ENCODE data around the gene CFAP57. TPM values are rescaled to one million over a fixed set of nuclear protein-coding genes. Genes with fewer than 3 reads are reported as not detected.

The CFAP57 gene
- total RNA-seq, 1 experiment from 2014 or later = 0.44 TPM

DNA sequence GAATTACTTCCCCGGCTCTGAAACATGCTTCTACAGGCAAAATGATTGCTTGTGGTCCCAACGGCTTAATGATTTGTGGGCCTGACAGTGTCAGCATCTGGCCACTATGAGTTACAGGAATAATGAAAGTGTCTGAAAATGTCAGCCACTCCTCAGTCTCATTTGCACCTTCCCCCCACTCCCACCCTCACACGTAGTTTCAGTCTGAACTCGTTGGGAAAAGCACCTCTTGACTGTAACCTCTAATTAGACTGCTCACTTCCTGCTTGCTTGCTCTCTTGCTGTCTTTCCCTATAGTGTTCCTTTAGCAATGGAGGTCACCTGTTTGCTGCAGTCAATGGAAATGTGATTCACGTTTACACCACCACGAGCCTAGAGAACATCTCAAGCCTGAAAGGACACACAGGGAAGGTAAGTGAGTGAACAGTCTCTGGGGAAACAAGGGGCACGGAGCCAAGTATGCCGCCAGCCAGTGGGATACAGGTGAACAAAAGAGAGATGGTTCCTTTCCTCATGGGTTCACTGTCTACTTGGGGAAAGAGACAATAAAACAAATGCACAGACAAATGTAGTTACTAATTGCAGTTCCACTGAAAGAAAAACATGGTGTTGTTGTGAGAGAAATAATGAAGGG, 27.1 kb downstream of the CFAP57 start:
- no peak for DNase-seq (ENCODE audit: unreplicated experiment)
- Mint-ChIP-seq H3K4me3 (ENCODE audit: unreplicated experiment) (no peak overlapping the region), H3K27ac (ENCODE audit: low read depth, unreplicated experiment) (no peak overlapping the region), H3K4me1 (ENCODE audit: insufficient read depth, unreplicated experiment) (no peaks in the 10 kb centered on the region), H3K9me3 (ENCODE audit: unreplicated experiment) (peaks cover 6% of the 10 kb centered on the region), H3K27me3 (ENCODE audit: insufficient read depth, unreplicated experiment) (no peaks in the 10 kb centered on the region), H3K36me3 (ENCODE audit: insufficient read depth, unreplicated experiment) (no peaks in the 10 kb centered on the region)
- intact Hi-C loops (cut with micrococcal nuclease) = no loop called here
- CTCF ChIA-PET = no interaction called here
- POLR2A ChIA-PET = no interaction called here
- no TSS peak for BruUV-seq (replicated peaks)
- TF ChIP-seq, protein P1, sequence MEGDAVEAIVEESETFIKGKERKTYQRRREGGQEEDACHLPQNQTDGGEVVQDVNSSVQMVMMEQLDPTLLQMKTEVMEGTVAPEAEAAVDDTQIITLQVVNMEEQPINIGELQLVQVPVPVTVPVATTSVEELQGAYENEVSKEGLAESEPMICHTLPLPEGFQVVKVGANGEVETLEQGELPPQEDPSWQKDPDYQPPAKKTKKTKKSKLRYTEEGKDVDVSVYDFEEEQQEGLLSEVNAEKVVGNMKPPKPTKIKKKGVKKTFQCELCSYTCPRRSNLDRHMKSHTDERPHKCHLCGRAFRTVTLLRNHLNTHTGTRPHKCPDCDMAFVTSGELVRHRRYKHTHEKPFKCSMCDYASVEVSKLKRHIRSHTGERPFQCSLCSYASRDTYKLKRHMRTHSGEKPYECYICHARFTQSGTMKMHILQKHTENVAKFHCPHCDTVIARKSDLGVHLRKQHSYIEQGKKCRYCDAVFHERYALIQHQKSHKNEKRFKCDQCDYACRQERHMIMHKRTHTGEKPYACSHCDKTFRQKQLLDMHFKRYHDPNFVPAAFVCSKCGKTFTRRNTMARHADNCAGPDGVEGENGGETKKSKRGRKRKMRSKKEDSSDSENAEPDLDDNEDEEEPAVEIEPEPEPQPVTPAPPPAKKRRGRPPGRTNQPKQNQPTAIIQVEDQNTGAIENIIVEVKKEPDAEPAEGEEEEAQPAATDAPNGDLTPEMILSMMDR (IDR thresholded peaks at IDR 0.05; ENCODE audit: unreplicated experiment) = no peak

DNA sequence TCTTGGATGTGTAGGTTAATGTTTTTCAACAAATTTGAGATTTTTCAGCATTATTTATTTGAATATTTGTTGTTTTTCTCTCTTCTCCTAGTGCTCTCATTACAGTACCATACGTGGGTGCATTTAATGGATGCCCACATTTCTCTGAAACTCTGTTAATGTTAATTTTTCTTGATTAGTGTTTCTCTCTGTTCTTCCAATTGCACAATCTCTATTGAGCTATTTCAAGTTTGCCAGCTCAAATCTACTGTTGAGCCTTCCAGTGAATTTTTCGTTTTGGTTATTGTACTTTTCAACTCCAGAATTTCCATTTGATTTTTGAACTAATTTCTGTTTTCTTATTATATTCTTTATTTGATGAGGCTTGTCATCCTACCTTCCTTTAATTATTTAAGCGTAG, 31.7 kb downstream of the CFAP57 start:
- no peak overlapping the region for H3K27ac Mint-ChIP-seq (ENCODE audit: low read depth, unreplicated experiment)
- BruUV-seq (replicated peaks) = no TSS peak
- CTCF ChIA-PET = interaction anchor here (1.0 kb wide), 1 partner anchor 23 kb away, joined by 3 read pairs; no protein-coding TSS in a partner anchor
- H3K27me3 Mint-ChIP-seq (ENCODE audit: insufficient read depth, unreplicated experiment) = no peaks in the 10 kb centered on the region
- POLR2A ChIA-PET = interaction anchor here (0.7 to 2.0 kb wide), 2 partner anchors 10 to 22 kb away, joined by 3 to 4 read pairs; no protein-coding TSS in a partner anchor
- no peaks in the 10 kb centered on the region for H3K9me3 Mint-ChIP-seq (ENCODE audit: unreplicated experiment)
- no peaks in the 10 kb centered on the region for H3K36me3 Mint-ChIP-seq (ENCODE audit: insufficient read depth, unreplicated experiment)
- no peak for DNase-seq (ENCODE audit: unreplicated experiment)
- no peak overlapping the region for H3K4me3 Mint-ChIP-seq (ENCODE audit: unreplicated experiment)
- intact Hi-C loops (cut with micrococcal nuclease) = no loop called here
- H3K4me1 Mint-ChIP-seq (ENCODE audit: insufficient read depth, unreplicated experiment) = peaks cover 18% of the 10 kb centered on the region
- TF ChIP-seq, protein P1 (IDR thresholded peaks at IDR 0.05; ENCODE audit: unreplicated experiment) = no peak

DNA sequence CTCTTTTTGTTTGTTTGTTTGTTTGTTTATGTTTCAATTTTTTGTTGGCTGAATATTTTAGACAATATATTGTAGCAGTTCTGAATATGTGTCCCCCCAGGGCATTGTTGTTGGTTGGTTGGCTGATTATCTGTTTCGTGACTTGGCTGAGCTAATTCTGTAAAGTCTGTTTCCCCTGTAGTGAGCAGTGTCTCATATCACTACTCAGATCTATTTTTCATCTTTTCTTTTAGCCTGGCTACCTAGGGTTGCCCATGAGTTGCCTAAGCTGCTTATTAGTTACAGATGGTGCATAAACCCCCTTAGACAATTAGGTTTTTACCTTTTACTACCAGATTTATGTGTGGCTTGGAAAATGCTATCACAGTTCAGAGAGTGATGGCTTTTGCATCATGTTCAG, 32.3 kb downstream of the CFAP57 start:
- ChIA-PET CTCF (interaction anchor here (0.7 kb wide), 1 partner anchor 802 kb away, joined by 3 read pairs; no protein-coding TSS in a partner anchor), POLR2A (interaction anchor here (2.0 kb wide), 1 partner anchor 11 kb away, joined by 4 read pairs; no protein-coding TSS in a partner anchor)
- no peak overlapping the region for H3K27ac Mint-ChIP-seq (ENCODE audit: low read depth, unreplicated experiment)
- DNase-seq (ENCODE audit: unreplicated experiment) = no peak
- H3K9me3 Mint-ChIP-seq (ENCODE audit: unreplicated experiment) = no peaks in the 10 kb centered on the region
- no peak overlapping the region for H3K4me3 Mint-ChIP-seq (ENCODE audit: unreplicated experiment)
- H3K36me3 Mint-ChIP-seq (ENCODE audit: insufficient read depth, unreplicated experiment) = no peaks in the 10 kb centered on the region
- TF ChIP-seq, protein P1 (IDR thresholded peaks at IDR 0.05; ENCODE audit: unreplicated experiment) = no peak
- no peaks in the 10 kb centered on the region for H3K27me3 Mint-ChIP-seq (ENCODE audit: insufficient read depth, unreplicated experiment)
- peaks cover 18% of the 10 kb centered on the region for H3K4me1 Mint-ChIP-seq (ENCODE audit: insufficient read depth, unreplicated experiment)
- BruUV-seq (replicated peaks) = no TSS peak
- intact Hi-C loops (cut with micrococcal nuclease) = no loop called here

DNA sequence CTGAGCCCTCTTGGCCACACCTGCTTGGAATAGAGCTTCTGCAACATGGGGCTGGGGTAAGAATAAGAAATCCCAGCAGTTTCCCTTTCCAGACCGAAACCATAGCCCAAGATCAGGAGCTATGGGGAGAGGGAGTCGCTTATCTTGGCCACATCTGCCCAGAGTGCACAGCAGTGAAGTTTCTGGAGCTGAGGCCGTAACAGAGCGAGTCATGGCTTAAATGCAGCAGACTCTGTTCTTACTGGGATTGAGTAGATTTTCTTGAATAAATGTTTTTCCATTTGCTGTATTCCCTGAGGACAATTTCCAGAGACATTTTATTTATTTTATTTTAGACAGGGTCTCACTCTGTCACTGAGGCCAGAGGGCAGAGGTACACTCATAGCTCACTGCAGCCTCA, 33.5 kb downstream of the CFAP57 start:
- no peak overlapping the region for H3K4me3 Mint-ChIP-seq (ENCODE audit: unreplicated experiment)
- BruUV-seq (replicated peaks) = no TSS peak
- H3K4me1 Mint-ChIP-seq (ENCODE audit: insufficient read depth, unreplicated experiment) = peaks cover 18% of the 10 kb centered on the region
- intact Hi-C loops (cut with micrococcal nuclease) = no loop called here
- H3K36me3 Mint-ChIP-seq (ENCODE audit: insufficient read depth, unreplicated experiment) = no peaks in the 10 kb centered on the region
- peak overlapping the region; percentile 89 for H3K27ac Mint-ChIP-seq (ENCODE audit: low read depth, unreplicated experiment)
- TF ChIP-seq, protein P1 (IDR thresholded peaks at IDR 0.05; ENCODE audit: unreplicated experiment) = no peak
- POLR2A ChIA-PET = interaction anchor here (0.6 to 3.0 kb wide), 4 partner anchors 34 to 1121 kb away, joined by 3 to 20 read pairs (median 4); partner anchors contain the start of genes CFAP57, EBNA1BP2 and ELOVL1
- no peaks in the 10 kb centered on the region for H3K27me3 Mint-ChIP-seq (ENCODE audit: insufficient read depth, unreplicated experiment)
- H3K9me3 Mint-ChIP-seq (ENCODE audit: unreplicated experiment) = no peaks in the 10 kb centered on the region
- CTCF ChIA-PET = interaction anchor here (0.8 to 1.4 kb wide), 4 partner anchors 10 to 207 kb away, joined by 3 to 8 read pairs (median 4); partner anchors contain the start of genes CFAP57 and EBNA1BP2
- peak; percentile 8 for DNase-seq (ENCODE audit: unreplicated experiment)
